ENCODE results near the gene HIVEP3.

- no peak for TF ChIP-seq RAD21 (IDR thresholded peaks at IDR 0.05; ENCODE audit: low read depth)
- no peak for TF ChIP-seq TCF12 (IDR thresholded peaks at IDR 0.05; ENCODE audit: low read depth)
- TF ChIP-seq REST (IDR thresholded peaks at IDR 0.05; ENCODE audit: low read depth), result no peak
- no peak for TF ChIP-seq FOXM1 (IDR thresholded peaks at IDR 0.05; ENCODE audit: borderline replicate concordance, low read depth)
- no peak for TF ChIP-seq TAF1 (IDR thresholded peaks at IDR 0.05; ENCODE audit: low read depth)
- no peak for TF ChIP-seq CREB1 (IDR thresholded peaks at IDR 0.05; ENCODE audit: low read depth)
- TF ChIP-seq EGR1 (IDR thresholded peaks at IDR 0.05), result no peak
- no peak for TF ChIP-seq MAX (IDR thresholded peaks at IDR 0.05)
- TF ChIP-seq EP300 (IDR thresholded peaks at IDR 0.05; ENCODE audit: borderline replicate concordance), result no peak
- no peak for TF ChIP-seq TEAD4 (IDR thresholded peaks at IDR 0.05)
- no peak for TF ChIP-seq ZBTB7A (IDR thresholded peaks at IDR 0.05; ENCODE audit: low read depth)
- no peak for TF ChIP-seq CEBPB (IDR thresholded peaks at IDR 0.05)
- no peak for TF ChIP-seq YY1 (IDR thresholded peaks at IDR 0.05; ENCODE audit: low read depth)
Observed at GRCh38 chr1:41855713-41856112, 63.0 kb downstream of the HIVEP3 start.
